HG03442 (cell line): ENCODE data around the gene SORCS2.

Experiments used
- ATAC-seq: cut with Tn5 transposase; IDR thresholded peaks from one replicate; pipeline ENCODE4 v1.9.1; 2021; ENCODE audit warnings: mild to moderate bottlenecking, moderate library complexity; ENCODE audit not compliant: unreplicated experiment

SORCS2 gene

GRCh38 chr4:7487998-7488671, 295.8 kb downstream of the SORCS2 start:
- no peak for ATAC-seq

GRCh38 chr4:7491915-7492314, 299.6 kb downstream of the SORCS2 start:
- no peak for ATAC-seq

GRCh38 chr4:7498446-7499200, 306.3 kb downstream of the SORCS2 start:
- no peak for ATAC-seq

DNA sequence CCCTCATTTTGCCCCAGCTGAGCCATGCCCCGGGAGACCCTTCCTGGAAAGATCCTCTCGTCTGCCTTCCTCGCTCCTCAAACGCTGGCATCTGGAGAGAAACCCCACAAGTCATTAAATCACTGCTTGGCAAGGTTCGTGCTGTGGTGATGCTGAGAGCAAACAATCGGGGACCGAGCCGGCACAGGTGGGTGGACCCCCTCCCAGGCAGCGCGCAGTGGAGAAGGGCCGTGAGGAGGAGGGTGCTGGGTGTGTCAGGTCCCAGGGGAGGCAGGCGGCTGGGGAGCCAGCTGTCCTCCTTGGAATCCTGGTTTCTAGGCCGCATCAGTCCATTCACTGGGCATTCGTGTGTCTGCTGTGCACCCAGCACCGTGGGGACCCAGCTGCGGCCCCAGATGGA, 307.3 kb downstream of the SORCS2 start:
- no peak for ATAC-seq

DNA sequence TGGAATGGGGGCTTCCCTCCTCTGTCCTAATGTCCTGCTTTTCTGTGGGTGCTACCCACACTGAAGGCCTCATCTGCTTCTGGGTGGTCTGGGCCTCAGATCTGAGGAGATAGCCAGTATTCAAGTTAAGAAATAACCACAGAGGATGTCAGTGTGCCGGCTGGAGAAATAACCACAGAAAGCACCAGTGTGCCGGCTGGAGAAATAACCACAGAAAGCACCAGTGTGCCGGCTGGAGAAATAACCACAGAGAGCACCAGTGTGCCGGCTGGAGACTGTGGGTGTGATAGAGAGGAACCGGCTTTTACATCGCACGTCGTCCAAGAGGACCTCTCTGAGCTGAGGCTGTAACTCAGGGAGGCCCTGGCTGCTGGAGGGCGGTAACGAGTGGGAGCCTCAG, 308.1 kb downstream of the SORCS2 start:
- no peak for ATAC-seq

GRCh38 chr4:7501314-7501713, 309.0 kb downstream of the SORCS2 start:
- ATAC-seq = no peak

- ATAC-seq = no peak
Observed at GRCh38 chr4:7501873-7502272, 309.5 kb downstream of the SORCS2 start.

GRCh38 chr4:7503559-7504249, 311.4 kb downstream of the SORCS2 start:
- no peak for ATAC-seq

- ATAC-seq = no peak
Observed at GRCh38 chr4:7505116-7505900, 313.0 kb downstream of the SORCS2 start.

- no peak for ATAC-seq
Observed at GRCh38 chr4:7506119-7506518, 313.8 kb downstream of the SORCS2 start.

DNA sequence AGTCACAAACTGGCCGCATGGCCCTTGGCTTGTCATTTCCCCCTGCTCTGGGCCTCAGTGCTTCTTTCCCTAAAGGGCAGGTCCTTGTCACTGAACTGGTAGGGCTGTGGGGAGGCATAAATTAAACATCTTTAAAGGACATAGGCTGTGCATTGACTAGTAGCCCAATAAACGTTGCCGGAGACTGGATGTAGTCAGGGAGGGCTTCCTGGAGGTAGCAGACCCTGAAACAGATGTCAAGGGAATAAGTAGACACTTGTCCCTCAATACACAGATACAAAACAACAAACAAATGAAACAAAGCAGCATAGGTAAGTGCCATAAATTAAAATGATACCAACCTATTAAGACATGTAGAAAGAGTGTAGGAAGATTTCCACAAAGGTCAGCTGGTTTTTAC, 314.2 kb downstream of the SORCS2 start:
- no peak for ATAC-seq

- ATAC-seq = no peak
Observed at GRCh38 chr4:7507381-7507780, 315.0 kb downstream of the SORCS2 start.

- ATAC-seq = no peak
Observed at GRCh38 chr4:7510066-7510465, 317.7 kb downstream of the SORCS2 start.

DNA sequence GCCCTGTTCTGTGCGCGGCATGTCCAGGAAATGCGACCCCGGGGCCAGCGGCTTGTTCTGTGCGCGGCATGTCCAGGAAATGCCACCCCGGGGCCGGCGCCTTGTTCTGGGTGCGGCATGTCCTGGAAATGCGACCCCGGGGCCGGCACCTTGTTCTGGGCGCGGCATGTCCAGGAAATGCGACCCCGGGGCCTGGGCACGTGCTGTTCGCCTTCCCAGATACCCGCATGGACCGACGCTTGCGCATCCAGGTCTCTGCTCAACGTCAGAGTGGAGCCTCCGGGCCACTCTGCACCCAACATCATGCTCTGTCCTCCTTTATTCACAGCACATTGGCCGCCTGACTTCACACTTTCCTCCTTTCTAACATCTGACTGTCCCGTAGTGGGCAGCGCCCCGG, 318.2 kb downstream of the SORCS2 start:
- no peak for ATAC-seq

DNA sequence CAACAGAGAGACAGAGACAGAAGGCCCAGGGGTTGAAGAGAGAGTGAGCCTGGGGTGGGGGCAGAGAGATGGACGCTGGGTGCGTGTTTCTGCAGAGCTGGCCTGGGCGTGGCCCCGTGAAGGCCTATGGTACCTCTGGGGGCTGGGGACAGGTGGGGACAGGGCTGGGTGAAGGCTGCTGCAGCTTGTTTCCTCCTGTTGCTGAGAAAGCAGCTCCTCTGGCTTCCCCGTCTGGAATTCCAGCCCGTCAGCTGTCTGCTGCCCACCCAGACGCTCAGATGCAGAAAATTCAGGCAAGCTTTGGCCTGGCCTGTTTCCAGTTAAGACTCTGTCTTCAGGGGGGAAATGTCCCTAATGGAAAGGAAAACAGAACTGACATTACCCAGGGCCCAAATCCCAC, 319.2 kb downstream of the SORCS2 start:
- no peak for ATAC-seq

DNA sequence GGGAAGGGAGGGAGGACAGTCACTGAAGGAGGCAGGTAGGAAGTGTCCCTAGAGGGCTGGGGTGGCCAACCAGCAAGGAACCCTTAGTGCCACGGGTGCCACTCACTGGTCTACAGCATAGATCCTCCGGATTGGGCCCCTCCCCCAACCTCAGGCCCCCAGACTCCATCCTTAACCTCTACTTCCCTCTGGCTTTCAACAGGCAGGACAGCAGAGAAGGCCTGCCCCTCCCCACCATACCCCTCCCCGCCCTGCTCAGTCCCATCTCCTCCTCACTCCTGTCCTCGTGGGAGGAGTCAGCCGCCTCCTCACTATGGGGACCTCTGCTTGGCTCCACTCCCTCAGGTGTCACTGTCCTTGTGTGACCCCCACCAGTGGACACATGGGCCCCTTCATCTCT, 320.1 kb downstream of the SORCS2 start:
- no peak for ATAC-seq

- ATAC-seq = no peak
Observed at GRCh38 chr4:7512946-7513345, 320.6 kb downstream of the SORCS2 start.

- ATAC-seq = no peak
Observed at GRCh38 chr4:7513671-7514070, 321.3 kb downstream of the SORCS2 start.

- no peak for ATAC-seq
Observed at GRCh38 chr4:7514281-7514680, 321.9 kb downstream of the SORCS2 start.

GRCh38 chr4:7514789-7515188, 322.5 kb downstream of the SORCS2 start:
- ATAC-seq = no peak

DNA sequence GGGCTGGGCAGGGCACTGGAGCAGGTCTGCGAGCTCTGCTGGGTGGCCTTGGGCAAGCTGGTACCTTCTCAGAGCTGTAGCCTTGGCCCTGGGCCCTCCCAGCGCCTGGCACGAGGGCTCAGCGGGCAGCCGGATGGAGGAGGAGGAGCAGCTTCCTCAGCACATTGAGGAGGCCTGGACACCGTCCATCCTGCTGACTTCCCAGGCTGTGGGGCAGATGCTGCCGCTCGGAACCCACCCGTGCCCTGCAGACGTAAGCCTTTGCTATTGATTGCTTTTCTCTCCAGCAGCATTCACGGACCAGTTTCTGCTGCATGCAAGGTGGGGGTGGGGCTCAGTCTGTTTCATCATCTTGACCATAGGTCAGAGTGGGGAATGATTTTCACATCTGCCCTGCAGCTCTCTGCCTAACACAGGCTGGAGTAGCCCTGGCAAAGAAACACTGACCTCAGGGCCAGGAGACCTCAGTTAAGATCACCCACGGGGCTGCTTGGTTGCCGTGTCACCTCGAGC, 323.1 kb downstream of the SORCS2 start:
- no peak for ATAC-seq
